GM23338 (cell line): ENCODE data around the gene NAPA.

ENCODE experiments used
- CREB1 ChIP-seq: fragments of 250-450 bp; sonication (Bioruptor Pico); IDR thresholded peaks from 2 replicates; pipeline ENCODE4 v1.5.0; 2020; ENCODE audit warnings: low read depth, mild to moderate bottlenecking, moderate library complexity
- EZH2 ChIP-seq: fragments of 200-600 bp; sonication (generic); IDR thresholded peaks from one replicate; pipeline ENCODE4 v1.8.0; 2017; ENCODE audit warnings: antibody characterized with exemption, mild to moderate bottlenecking, low read depth; ENCODE audit not compliant: unreplicated experiment
- EZH2phosphoT487 ChIP-seq: fragments of 200-600 bp; sonication (generic); IDR thresholded peaks from one replicate; pipeline ENCODE4 v1.8.1; 2018; ENCODE audit warnings: antibody characterized with exemption; ENCODE audit not compliant: unreplicated experiment
- POLR2AphosphoS5 ChIP-seq: IDR thresholded peaks from 2 replicates; pipeline ENCODE4 v1.6.1; 2016; ENCODE audit warnings: antibody characterized with exemption, low read depth
- ZNF114 ChIP-seq: fragments of 250-450 bp; sonication (Bioruptor Pico); IDR thresholded peaks from 2 replicates; pipeline ENCODE4 v1.5.0; 2020; ENCODE audit warnings: mild to moderate bottlenecking, moderate library complexity
- ZNF331 ChIP-seq: fragments of 250-450 bp; sonication (Bioruptor Pico); IDR thresholded peaks from 2 replicates; pipeline ENCODE4 v1.5.0; 2020; ENCODE audit warnings: low read depth, mild to moderate bottlenecking, moderate library complexity
- TF ChIP-seq, protein P1 (sequence below), 2 experiments: fragments of 200-600 bp in 1 of 2; sonication (generic) in 1 of 2; conservative IDR thresholded peaks; 2 replicates each; pipeline versions ENCODE4 v1.5.1 to v1.6.1; 2016 to 2017; ENCODE audit warnings: antibody characterized with exemption in 2 of 2, low read depth in 2 of 2, mild to moderate bottlenecking in 2 of 2, moderate library complexity in 1 of 2
- TF ChIP-seq, protein P2 (sequence below): IDR thresholded peaks from one replicate; pipeline ENCODE4 v1.6.1; 2018; ENCODE audit warnings: antibody characterized with exemption; ENCODE audit not compliant: unreplicated experiment
- TF ChIP-seq, protein P3 (sequence below): IDR thresholded peaks from 2 replicates; pipeline ENCODE4 v1.6.1; 2016; ENCODE audit warnings: antibody characterized with exemption

DNA sequence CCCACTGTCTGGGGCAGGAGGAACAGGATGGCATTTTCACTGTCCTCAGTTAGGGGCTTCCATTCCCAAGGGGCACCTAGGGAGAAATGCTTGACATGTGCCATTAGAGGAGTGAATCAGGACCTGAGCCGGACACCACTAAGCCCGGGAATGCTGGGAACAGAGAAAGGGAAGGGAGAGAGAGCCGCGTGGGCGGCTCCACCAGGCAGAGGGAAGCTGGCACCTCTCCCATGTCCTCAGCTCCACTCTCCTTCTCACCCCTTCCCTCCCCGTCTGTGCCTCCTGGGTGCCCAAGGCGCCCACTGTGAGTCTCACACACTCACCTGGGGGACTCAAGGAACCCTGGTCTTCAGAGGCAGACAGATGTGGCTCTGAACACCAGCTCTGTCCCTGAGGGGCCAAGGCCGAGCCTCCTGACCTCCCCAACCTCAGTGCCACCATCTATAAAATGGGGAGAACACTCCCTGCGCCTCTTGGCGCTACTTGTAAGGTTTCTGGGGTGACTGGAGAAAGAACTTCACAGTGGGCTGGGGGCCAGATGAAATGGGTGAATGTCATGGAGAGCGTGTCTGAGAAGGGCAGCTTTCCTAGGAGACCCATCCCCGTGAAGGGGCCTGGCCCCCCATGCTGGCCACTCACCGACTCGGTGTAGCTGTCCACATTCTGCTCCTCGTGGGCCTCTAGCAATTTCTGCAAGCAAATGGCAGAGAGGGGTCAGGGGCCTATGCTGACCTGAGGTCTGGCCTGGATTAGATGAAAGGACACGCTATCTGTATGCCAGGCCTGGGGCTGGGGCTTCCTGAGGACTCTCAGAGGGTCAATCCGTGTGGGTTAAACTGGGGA is 25.6 kb downstream of the NAPA start:
- TF ChIP-seq, protein P1, sequence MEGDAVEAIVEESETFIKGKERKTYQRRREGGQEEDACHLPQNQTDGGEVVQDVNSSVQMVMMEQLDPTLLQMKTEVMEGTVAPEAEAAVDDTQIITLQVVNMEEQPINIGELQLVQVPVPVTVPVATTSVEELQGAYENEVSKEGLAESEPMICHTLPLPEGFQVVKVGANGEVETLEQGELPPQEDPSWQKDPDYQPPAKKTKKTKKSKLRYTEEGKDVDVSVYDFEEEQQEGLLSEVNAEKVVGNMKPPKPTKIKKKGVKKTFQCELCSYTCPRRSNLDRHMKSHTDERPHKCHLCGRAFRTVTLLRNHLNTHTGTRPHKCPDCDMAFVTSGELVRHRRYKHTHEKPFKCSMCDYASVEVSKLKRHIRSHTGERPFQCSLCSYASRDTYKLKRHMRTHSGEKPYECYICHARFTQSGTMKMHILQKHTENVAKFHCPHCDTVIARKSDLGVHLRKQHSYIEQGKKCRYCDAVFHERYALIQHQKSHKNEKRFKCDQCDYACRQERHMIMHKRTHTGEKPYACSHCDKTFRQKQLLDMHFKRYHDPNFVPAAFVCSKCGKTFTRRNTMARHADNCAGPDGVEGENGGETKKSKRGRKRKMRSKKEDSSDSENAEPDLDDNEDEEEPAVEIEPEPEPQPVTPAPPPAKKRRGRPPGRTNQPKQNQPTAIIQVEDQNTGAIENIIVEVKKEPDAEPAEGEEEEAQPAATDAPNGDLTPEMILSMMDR (conservative IDR thresholded peaks at IDR 0.05; ENCODE audit: low read depth in 2 of 2): no peak
- no peak for TF ChIP-seq EZH2
- TF ChIP-seq CREB1 (CRISPR knock-in tag): no peak
- TF ChIP-seq, protein P2, sequence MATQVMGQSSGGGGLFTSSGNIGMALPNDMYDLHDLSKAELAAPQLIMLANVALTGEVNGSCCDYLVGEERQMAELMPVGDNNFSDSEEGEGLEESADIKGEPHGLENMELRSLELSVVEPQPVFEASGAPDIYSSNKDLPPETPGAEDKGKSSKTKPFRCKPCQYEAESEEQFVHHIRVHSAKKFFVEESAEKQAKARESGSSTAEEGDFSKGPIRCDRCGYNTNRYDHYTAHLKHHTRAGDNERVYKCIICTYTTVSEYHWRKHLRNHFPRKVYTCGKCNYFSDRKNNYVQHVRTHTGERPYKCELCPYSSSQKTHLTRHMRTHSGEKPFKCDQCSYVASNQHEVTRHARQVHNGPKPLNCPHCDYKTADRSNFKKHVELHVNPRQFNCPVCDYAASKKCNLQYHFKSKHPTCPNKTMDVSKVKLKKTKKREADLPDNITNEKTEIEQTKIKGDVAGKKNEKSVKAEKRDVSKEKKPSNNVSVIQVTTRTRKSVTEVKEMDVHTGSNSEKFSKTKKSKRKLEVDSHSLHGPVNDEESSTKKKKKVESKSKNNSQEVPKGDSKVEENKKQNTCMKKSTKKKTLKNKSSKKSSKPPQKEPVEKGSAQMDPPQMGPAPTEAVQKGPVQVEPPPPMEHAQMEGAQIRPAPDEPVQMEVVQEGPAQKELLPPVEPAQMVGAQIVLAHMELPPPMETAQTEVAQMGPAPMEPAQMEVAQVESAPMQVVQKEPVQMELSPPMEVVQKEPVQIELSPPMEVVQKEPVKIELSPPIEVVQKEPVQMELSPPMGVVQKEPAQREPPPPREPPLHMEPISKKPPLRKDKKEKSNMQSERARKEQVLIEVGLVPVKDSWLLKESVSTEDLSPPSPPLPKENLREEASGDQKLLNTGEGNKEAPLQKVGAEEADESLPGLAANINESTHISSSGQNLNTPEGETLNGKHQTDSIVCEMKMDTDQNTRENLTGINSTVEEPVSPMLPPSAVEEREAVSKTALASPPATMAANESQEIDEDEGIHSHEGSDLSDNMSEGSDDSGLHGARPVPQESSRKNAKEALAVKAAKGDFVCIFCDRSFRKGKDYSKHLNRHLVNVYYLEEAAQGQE: no peak
- no peak for TF ChIP-seq POLR2AphosphoS5
- no peak for TF ChIP-seq EZH2phosphoT487
- no peak for TF ChIP-seq ZNF331 (CRISPR knock-in tag)
- no peak for TF ChIP-seq ZNF114 (CRISPR knock-in tag)
- TF ChIP-seq, protein P3, sequence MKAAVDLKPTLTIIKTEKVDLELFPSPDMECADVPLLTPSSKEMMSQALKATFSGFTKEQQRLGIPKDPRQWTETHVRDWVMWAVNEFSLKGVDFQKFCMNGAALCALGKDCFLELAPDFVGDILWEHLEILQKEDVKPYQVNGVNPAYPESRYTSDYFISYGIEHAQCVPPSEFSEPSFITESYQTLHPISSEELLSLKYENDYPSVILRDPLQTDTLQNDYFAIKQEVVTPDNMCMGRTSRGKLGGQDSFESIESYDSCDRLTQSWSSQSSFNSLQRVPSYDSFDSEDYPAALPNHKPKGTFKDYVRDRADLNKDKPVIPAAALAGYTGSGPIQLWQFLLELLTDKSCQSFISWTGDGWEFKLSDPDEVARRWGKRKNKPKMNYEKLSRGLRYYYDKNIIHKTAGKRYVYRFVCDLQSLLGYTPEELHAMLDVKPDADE: no peak
